ENCODE measurements around the gene PTCD1. TPM values are rescaled to one million over a fixed set of nuclear protein-coding genes. Genes with fewer than 3 reads are reported as not detected.

Gene PTCD1
- total and polyA plus RNA-seq, 9 of the 15 experiments (the other 6 are each of a cell fraction or from before 2014, with no cell fraction given): 0.46 to 17.1 (median 6.2) TPM

- TF ChIP-seq ZNF707 (CRISPR knock-in tag; conservative IDR thresholded peaks at IDR 0.05): no peak
- peak; percentile 4; the same call in 1 of the 2 replicates for TF ChIP-seq POLR2AphosphoS5 (IDR thresholded peaks at IDR 0.05; ENCODE audit: control insufficient read depth, insufficient read depth, low read depth, low read length)
- no peak for TF ChIP-seq ZC3H11A (IDR thresholded peaks at IDR 0.05; ENCODE audit: low read depth, low read length)
- 0 out of 2 replicates have a peak, but pooled peaks have one; percentile 27 for TF ChIP-seq HNRNPUL1 (IDR thresholded peaks at IDR 0.05; ENCODE audit: low read length)
- TF ChIP-seq ZNF778 (CRISPR knock-in tag; IDR thresholded peaks at IDR 0.05): no peak
These were observed 45.0 kb downstream of the PTCD1 start (continued) for GRCh38 chr7:99393355-99394187.

GRCh38 chr7:99392659-99393354 lies 45.8 kb downstream of the PTCD1 start:
- H3K4me3 ChIP-seq: peak overlapping the region; percentile 14
- peak overlapping the region; percentile 50; the same call in 1 of the 2 replicates for H3K4me2 ChIP-seq (ENCODE audit: insufficient read depth, low read length)
- H3K9me1 ChIP-seq (ENCODE audit: control insufficient read depth, insufficient read depth, low read length): no peaks in the 10 kb centered on the region
- DNase-seq (ENCODE audit: extremely low read depth in 1 of 4, low spot score in 3 of 4) (peak; percentile 76 to 85 (median 78)), FAIRE-seq (no peak), ATAC-seq (peak; percentile 86)
- peak overlapping the region; percentile 19 to 82; a peak in 3 of 4 replicates for H3K9ac ChIP-seq (ENCODE audit: insufficient read depth in 1 of 2, low read depth in 2 of 2, low read length in 2 of 2)
- peaks cover 94% of the 10 kb centered on the region for H3K36me3 ChIP-seq (ENCODE audit: control insufficient read depth, insufficient read depth, low read length)
- no peak overlapping the region for H2AFZ ChIP-seq (ENCODE audit: low read depth, low read length)
- in situ Hi-C loops (cut with MboI) (no loop called here), intact Hi-C loops (cut with micrococcal nuclease) (no loop called here)
- H4K20me1 ChIP-seq (replicated peaks; ENCODE audit: control insufficient read depth, insufficient read depth, low read length): peaks cover 15% of the 10 kb centered on the region
- CTCF ChIA-PET (ENCODE audit: low intra/inter-chr PET ratio): interaction anchor here (0.5 kb wide), 1 partner anchor 660 kb away, joined by 5 read pairs; no protein-coding TSS in a partner anchor
- H3K9me3 ChIP-seq (replicated peaks; ENCODE audit: control insufficient read depth, insufficient read depth, low read depth, low read length): no peaks in the 10 kb centered on the region
- no TSS peak for BruUV-seq (replicated peaks)
- no peaks in the 10 kb centered on the region for H3K79me2 ChIP-seq (ENCODE audit: control insufficient read depth, insufficient read depth, low read length)
- peak overlapping the region; percentile 32; the same call in 2 of the 3 replicates for H3K27ac ChIP-seq (ENCODE audit: extremely low read depth, low read depth, low read length)
- POLR2A ChIA-PET: interaction anchor here (0.6 to 4.7 kb wide), 8 partner anchors 14 to 1304 kb away, joined by 3 to 35 read pairs (median 3); partner anchors contain the start of genes BUD31 and PDAP1
- H3K27me3 ChIP-seq (ENCODE audit: control insufficient read depth in 2 of 2, insufficient read depth in 2 of 2, low read length in 2 of 2): no peaks in the 10 kb centered on the region
- WGBS (ENCODE audit: insufficient coverage, low coverage, missing lambda C conversion rate): 70% methylated on average over 58 of the region's 68 CpGs
- H3K4me1 ChIP-seq (replicated peaks in 1 of 2; ENCODE audit: control insufficient read depth in 2 of 2, insufficient read depth in 2 of 2, low read length in 2 of 2): peaks cover 0 to 40% of the 10 kb centered on the region in 2 experiments; a peak in 2 of 5 replicates
- TF ChIP-seq WHSC1 (IDR thresholded peaks at IDR 0.05; ENCODE audit: low read length) (no peak), ATF4 (CRISPR knock-in tag; IDR thresholded peaks at IDR 0.05) (0 out of 2 replicates have a peak, but pooled peaks have one; percentile 17), MYNN (IDR thresholded peaks at IDR 0.05) (peak; percentile 43; the same call in 1 of the 2 replicates), MYNN (CRISPR knock-in tag; IDR thresholded peaks at IDR 0.05) (no peak), CCNT2 (IDR thresholded peaks at IDR 0.05; ENCODE audit: borderline replicate concordance, extremely low read depth, insufficient read length, low read depth, low read length) (peak; percentile 33), POLR2A (conservative IDR thresholded peaks at IDR 0.05) (peak; percentile 64), SFPQ (IDR thresholded peaks at IDR 0.05; ENCODE audit: low read depth, low read length) (no peak), EWSR1 (IDR thresholded peaks at IDR 0.05; ENCODE audit: borderline replicate concordance, low read depth, partially characterized antibody) (no peak), FIP1L1 (IDR thresholded peaks at IDR 0.05; ENCODE audit: low read depth, low read length, poor library complexity, severe bottlenecking) (peak; percentile 87), PHB2 (IDR thresholded peaks at IDR 0.05; ENCODE audit: low read depth) (no peak)
